Retina (tissue), 1 donor: Measurements from ENCODE around the gene KICS2.
"Not testable (repeated sequence)": the region's sequence is repeated elsewhere in the genome, so short reads cannot be mapped to it uniquely, and the experiment has no call there.

Source experiments
- DNase-seq: peaks from one replicate; pipeline ENCODE4 v3.0.0-alpha.2; 2016

Gene KICS2

DNA sequence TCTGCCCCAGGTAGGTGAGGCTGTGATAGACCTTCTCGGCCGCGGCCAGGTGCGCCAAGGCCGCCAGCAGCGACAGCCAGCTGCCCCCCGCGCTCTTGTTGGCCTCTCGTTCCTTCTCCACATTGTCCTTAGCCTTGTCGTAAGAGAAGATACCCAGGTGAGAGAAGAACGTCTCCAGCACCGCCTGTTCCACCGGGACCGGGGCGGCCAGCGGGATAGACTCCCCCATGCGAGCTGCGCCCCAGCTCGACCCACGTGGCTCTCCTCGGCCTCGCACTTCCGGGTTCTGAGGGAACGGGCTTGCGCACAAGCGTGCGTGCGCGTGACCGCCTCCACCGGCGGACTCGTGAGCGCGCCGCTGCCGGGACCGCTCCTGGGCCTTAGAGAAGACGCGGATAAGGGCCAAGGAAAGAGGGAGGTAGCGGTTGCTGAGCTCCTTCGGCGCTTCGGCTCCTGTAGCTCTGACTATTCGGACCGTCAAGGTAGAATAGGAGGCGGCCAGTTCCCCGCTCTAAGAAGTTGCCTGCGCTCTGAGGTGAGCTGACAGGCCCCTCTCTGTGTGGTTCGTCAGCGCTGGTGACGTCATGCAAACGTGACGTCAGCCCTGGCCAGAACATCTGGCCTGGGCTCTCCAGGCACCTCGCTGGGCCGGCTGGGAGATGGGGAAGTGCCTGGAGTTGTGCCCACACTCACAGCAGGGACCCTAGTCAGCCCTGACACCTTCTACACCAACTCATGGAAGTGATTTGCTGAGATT is at the start of gene KICS2:
TSS of gene KICS2 (minus strand) at position 288 of the 757 bp plus-strand sequence. CDS start at position 229, 59 bp downstream.
- DNase-seq: peak; percentile 99

DNA sequence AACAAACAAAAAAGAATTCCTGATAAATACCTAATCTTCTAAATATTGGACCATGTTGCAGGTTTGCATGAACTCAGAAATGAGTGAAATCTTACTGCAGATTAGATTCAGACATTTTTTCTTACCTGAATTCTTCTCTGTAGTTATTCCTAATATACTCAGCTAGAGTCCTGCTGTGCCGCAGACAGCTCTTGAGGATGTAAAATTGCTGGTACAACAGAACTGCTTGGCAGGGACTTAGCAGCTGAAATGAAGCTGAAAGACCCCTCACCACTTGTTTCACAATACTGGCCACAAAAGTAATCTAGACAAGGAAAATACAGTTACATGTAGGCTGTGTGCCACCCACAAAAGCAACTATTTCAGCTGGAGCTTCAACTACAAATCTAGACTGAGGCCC is 48.3 kb upstream of the KICS2 start:
- DNase-seq: no peak

DNA sequence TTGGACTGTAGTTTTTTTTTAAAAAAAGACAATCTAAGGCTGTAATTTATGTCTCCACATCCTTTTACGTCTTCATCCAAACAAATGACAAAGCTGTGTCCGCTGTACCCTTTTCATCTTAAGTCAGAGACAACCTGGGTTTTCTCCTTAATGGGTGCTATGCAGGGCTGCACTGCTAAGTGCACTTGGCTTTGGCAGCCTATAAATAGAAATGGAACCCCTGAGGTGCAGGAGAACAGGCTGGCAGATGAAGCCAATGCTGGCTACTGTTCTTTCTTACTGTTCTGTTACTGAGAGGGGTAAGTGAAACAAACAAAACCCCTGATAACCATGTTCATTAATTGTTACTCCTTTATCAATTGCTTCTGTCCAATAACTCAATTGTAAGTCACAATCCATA is 47.1 kb upstream of the KICS2 start:
- DNase-seq: no peak

DNA sequence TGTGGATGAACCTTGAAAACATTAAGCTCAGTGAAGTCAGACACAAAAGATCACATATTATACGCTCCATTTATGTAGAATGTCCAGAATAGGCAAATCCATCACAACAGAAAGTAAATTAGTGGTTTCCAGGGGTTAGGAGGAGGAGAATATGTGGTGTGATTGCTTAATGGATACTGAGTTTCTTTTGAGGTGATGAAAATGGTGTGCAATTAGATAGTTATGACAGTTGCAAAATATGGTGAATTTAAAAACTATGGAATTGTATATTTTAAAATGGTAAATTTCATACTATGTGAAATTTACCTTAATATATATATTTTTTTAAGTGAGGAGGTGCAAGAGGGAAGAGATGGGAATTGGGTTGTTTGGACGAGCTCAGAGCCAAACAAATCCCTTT is 46.3 kb upstream of the KICS2 start:
- no peak for DNase-seq

DNA sequence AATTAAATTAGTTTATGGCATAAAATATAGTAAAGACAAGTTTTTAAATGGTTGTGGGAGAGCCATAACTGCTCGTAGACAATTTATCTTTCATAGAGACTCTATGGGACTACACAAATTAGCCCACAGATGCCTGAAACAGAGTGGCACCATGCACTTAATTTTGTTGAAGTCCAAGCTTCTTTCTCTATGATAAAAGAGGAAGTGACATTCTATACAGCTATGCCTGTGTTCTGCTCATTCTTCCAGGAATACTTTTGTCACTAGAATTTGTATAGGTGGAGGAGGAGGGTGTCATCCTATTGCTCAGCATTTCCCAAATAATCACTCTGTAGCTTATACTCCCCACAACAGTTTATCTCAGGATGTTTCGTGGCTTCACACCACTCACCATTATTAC is 43.7 kb upstream of the KICS2 start:
- DNase-seq: no peak

DNA sequence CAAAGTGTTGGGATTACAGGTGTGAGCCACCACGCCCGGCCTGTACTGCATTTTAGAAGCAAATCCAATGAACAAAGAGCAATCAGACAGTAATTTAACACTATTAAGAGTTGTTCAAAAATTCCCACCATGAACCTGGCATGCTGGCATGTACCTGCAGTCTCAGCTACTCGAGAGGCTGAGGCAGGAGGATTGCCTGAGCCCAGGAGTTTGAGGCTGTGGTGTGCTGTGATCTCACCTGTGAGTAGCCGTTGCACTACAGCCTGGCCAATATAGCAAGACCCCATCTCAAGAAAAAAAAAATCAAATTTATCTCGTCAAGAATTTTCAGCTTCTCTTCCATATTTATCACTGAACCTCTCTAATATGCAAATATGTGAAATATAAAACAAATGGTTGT is 39.7 kb upstream of the KICS2 start:
- no peak for DNase-seq

DNA sequence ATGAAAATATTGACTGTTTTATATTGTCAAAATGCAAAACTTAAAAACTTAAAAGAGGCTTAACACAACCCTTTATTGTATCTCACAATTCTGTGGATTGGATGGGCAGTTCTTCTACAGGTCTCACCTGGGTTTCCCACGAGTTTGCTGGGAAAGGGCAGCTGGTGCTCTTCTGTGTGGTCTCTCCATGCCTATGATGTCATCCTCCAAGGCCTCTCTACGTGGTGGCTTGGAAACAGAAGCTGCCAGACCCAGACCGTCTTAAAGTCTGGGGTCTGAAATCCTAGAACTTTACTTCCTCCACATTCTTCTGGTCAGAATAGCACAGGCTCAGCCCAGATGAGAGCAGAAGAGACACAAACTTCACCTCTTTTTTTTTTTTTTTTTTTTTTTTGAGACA is 36.5 kb upstream of the KICS2 start:
- DNase-seq: no peak

DNA sequence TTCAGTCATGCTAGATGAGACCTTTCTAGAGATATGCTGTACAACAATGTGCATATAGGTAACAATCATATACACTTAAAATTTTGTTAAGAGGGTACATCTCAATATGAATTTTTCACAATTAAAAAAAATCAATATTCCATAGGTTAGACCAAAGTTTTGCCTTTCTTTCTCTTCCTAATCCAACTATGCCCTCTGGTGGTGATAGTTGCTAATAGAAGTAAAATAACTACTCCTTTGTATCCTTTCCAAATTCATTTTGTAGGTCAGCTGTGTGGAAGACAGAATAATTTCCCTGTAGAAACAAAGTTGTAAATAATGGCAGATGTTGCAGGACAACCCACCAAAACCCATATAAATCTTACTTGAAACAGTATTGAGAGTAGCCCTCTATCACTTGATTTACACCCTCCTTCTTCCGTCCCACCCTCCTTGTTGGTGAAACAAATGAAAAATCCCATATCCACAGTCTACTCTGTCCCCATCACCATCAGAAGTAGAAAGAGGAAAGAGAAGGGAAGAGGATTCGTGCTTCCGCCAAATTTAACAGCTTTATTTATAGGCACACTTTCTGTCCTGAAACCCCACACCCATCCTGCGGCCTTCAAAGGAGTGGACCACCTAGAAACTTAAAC is 34.2 kb upstream of the KICS2 start:
- DNase-seq: peak; percentile 42

DNA sequence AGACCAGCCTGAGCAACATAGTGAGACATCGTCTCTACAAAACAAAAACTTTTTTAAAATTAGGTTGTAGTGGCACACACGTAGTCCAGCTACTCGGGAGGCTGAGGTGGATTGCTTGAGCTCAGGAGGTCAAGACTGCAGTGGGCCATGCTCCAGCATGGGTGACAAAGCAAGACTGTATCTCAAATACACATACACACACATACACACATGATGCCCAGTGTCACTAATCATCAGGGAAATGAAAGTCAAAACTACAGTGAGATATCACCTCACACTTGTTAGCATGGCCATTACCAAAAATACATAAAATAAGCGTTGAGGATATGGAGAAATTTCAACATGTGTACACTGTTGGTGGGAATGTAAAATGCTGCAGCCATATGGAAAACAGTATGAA is 33.2 kb upstream of the KICS2 start:
- DNase-seq: no peak

DNA sequence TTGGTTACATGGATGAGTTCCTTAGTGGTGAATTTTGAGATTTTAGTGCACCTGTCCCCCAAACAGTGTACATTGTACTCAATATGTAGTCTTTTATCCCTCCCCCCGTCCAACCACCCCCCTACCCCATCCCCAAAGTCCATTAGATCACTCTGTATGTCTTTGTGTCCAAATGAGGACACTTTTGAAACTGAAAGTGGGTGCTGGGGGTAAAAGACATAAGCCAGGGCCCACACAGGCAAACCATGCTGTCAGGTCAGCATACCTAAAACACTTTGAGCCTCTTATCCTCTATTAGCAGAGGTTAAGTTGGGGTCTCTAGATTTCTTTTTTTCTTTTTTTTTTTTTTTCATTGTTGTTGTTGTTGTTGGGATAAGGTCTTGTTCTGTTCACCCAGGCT is 31.3 kb upstream of the KICS2 start:
- no peak for DNase-seq

DNA sequence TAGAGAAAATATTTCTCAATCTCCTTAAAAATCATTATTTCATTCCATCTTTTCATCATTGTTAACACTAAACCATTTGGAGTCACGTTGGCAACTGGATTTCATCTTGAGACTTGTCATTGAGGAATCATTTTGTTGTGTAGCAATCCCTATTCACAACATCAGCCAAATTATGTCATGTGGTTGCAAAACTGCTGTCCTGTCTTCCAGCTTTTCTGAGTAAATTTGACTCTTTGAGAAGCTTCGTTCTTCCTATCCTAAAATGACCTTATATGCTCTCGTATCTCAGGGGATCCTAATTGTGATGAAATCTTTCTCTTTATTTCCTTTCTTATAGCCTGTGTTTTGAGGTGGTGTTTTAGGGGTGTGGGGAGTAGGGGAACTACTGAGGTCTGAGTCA is 30.6 kb upstream of the KICS2 start:
- no peak for DNase-seq

DNA sequence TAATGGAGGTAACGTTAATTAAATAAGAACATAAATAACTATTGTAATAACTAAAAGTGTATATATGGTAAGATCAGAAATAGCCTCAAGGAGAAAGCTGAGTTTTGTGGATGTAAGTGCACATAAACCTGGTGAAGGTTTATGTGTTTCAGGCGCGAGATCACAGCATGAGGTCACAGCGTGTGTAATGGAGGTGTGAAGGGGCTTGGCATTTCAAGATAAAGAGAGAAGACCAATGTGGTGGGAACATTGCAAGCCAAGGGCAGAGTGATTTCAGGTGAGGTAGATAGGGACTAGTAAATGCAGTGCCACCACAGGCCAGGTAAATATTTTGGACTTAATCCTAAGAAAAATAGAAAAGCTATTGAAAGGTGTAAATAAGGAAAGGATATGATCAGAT is 21.7 kb upstream of the KICS2 start:
- no peak for DNase-seq

DNA sequence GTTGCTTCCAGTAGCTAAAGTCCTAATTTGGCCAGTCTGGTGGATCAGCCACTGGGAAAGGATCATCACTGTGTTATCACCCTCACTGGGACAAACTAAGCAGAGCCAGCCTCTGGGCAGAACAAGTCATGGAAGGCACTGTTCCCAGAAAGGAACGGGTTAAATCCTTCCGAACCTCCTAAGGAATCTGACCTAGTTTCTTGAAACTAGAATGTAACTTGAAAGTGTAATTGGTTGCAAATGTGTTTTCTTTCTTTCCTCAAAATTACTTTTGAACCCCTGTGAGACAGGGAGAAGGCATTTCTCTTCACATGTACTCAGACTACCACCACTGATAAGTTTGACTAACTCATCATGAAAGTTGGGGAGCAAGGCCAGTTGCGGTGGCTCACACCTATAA is 18.7 kb upstream of the KICS2 start:
- DNase-seq: no peak

DNA sequence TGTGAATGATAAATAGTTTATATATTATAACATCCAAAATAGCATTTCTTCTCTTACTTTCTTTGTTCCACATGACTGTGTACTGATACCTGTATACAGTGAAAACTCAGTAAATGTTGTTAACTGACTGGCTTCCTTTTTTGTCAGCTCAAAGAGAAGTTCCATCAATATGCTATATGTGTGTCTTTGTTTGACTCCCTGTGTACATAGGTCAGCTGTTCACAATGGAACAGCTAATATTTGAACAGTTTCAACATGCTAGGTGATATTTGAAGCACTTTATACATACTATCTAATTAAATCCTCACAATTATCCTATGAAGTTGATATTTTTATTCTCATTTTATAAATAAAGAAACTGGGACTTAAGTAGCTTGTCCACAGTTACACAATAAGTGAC is 15.3 kb upstream of the KICS2 start:
- DNase-seq: no peak

DNA sequence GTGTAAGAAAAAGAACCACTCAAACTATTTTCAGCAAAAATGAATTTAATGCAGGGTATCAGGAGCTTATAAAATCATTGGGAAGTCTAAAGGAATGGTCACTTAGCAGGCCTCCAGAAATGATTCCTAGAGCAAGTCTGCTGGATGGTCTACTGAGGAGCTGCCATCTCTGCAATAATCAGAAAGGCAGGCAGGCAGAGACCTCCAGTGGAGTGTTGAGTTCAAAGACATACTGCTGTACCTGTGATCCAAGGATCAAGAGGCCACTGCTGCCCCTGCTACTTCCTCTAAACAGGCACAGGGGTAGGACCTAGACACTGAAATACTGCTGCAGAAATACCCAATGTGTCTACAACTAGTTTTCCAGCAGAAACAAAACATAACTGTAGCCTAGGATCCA is 14.5 kb upstream of the KICS2 start:
- DNase-seq: no peak

DNA sequence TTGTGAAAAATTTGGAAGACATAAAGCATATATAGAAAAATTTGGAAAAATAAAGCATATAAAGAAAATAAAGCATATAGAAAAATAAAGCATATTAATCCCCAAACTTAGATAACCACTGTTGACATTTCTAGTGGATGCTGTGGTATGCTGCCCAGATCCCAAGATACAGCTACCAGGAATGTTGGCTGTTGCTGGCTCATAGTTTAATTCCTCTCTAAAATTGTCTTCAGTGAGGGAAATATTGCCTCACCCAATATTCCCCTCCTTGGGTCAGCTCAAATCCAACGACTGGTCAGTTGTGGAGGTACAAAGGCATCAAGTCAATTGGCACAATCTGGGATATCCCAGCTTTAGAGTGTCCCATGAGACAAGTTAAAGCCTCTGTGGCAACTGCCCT is 10.1 kb upstream of the KICS2 start:
- DNase-seq: no peak

DNA sequence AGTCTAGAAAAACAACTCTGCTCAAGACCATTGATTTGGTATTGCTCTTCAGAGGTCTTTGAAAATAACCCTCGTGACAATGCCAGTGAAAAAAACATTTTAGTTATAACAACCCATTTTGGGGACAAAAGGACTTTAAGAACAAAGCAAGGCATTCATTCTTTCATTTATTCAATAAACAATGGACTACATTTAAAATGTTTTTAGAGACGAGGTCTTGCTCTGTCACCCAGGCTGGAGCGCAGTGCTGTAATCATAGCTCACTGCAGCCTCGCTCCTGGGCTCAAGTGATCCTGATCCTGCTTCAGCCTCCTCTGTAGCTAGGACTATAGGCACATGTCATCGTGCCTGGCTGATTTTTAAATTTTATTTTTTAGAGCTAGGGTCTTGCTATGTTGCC is 7.7 kb upstream of the KICS2 start:
- DNase-seq: no peak

DNA sequence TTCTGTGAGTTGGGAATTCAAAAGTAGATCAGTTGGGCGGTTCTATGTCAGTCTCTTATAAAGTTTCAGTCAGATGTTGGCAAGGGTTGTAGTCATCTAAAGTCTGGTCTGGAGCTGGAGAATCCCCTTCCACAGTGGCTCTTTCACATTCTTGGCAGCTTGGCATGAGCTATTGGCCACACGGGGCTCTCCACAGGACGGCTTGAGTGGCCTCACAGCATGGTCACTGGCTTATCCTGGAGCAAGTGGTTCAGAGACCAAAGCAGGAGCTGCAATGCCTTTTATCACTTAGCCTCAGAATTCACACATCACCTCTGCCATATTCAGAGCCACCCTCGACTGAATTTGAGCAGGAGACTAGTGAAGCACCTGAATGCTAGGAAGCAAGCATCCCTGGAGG is 7.1 kb upstream of the KICS2 start:
- DNase-seq: no peak

DNA sequence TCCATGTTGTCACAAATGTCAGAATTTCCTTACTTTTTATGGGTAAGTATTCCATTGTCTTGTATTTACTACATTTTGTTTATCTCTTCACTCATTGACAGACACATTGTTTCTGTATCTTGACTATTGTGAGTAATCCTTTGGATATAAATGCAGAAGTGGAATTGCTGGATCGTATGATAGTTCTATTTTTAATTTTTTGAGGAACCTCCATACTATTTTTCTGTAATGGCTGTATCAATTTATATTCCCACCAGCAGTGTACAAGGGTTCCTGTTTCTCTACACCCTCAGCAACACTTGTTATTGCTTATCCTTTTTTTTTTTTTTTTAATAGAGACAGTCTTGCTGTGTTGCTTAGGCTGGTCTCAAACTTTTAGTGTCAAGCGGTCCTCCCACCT is 3.5 kb upstream of the KICS2 start:
- no peak for DNase-seq

DNA sequence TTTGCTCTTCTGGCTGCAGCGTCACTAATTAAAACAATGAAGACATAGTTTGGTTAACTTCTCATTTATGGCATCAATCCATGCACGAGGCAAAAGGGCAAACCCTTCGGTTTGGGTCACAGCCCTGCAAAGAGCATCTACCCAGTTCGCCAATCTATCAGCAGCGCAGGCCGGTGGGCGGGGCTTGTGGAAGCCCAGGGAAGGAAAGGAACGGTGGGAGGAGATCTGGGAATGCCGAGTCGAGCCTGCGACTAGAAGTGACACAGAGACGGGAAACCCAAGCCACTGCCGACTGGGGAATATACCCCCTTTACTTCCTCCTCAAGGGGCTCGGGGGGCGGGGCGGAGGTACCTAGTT is 466 bp downstream of the KICS2 start:
- no peak for DNase-seq

DNA sequence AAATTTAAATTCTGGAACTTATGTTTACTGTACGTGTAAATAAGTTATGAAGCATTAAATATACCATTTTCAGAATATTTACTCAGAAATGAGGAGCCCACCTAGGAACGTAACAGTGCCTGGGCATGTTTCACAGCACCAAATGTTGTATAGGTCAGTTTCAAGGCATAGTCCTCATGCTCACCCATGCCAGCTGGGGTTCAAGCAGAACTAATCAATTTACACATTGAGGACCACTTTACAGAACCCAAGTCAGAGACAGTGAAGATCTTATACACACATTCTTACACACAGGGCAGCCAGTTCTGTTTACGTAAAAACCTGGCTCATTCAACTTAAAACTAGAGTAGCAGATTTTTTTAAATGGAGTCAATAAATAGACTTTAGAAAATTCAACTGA is 2.0 kb downstream of the KICS2 start:
- DNase-seq: no peak

DNA sequence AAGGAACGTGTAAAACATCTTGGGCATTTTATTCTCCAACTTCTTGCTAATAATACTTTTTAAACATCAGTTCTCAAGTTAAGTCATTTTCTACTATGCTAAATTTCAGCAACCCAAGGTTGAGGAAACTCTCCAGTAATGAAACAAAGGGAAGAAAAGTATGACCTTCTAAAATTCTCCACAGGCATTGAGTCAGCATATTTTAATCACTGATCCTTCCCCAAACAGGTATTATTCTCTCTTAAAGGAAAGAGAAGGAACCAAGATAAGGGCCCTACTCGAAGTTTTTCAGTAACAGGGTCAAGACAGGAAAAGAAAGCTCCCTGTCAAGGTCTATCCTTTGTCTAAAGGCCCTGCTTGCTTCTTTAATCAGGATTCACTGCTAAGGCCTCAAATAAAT is 3.0 kb downstream of the KICS2 start:
- DNase-seq: no peak

DNA sequence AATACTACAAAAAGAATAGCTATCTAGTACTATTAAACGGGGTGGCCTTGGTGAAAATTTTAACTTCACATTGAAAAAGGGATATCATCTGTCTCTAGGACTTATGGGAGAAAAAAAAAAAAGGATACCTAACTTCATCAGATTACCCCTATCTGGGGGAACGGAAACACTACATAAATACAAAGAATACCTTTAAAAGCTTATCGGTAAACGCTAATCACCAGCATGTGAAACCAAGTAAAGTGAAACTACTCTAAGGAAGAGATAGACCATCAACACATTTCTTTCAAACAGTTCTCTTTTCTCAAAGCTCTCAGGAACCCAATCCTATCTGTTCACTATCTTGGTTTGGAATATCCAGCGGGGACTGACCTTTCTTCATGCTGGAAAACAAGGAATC is 3.5 kb downstream of the KICS2 start:
- DNase-seq: no peak

DNA sequence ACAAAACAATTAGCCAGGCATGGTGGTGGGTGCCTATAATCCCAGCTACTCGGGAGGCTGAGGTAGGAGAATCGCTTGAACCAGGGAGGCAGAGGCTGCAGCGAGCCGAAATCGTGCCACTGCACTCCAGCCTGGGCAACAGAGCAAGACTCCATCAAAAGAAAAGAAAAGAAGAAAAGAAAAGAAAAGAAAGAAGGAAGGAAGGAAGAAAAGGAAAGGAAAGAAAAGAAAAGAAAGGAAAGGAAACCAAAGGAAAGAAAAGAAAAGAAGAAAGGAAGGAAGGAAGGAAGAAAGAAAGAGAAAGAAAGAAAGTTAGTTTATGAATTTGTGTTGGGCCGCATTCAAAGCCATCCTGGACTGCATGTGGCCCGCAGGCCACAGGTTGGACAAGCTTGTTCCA is 4.5 kb downstream of the KICS2 start:
- not testable (repeated sequence) for DNase-seq

DNA sequence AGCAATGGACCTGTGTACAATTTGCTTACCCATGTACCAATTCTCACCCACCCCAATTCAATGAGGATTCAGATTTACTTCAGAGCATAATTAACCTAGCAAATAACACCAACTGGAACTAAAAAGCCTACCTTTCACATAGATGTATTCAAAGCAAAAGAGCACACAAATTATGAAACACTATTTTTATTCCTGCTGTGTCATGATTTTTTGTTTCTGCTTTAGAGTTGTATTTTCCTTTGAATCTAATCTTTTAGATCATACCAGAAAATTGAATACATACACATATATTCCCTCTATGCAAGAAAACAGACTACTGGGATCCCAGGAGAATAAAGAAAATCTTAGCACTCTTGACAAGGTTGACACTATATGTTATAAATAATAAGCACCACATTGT is 5.9 kb downstream of the KICS2 start:
- no peak for DNase-seq
